GM23248 (cell line): ENCODE data around the gene WDR82.

Experiments used
- EZH2 ChIP-seq: fragments of 200-600 bp; sonication (generic); IDR thresholded peaks from 2 replicates; pipeline ENCODE4 v1.6.1; 2018; ENCODE audit warnings: antibody characterized with exemption, mild to moderate bottlenecking; ENCODE audit not compliant: insufficient read depth, poor library complexity, severe bottlenecking
- EZH2phosphoT487 ChIP-seq: fragments of 200-600 bp; sonication (generic); IDR thresholded peaks from 2 replicates; pipeline ENCODE4 v1.6.1; 2018; ENCODE audit warnings: antibody characterized with exemption, moderate library complexity, mild to moderate bottlenecking, low read depth; ENCODE audit not compliant: insufficient read depth

DNA sequence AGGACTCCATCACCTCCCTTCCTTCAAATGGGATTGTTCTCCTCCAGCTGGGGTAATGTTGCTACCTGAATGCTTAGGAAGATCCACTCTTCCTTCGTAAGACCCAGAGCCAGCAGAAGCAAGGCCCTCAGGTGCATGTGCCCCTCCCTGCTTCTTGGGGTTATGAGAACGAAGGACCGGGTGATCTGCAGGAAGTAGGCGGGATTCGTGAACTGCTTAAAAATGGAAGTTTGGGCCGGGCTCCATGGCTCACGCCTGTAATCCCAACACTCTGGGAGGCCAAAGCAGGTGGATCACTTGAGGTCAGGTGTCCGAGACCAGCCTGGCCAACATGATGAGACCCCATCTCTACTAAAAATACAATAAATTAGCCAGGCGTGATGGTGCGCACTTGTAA, 61.0 kb downstream of the WDR82 start:
- TF ChIP-seq EZH2 (no peak), EZH2phosphoT487 (no peak)
